A549 (cell line): ENCODE measurements around the gene CARD14. TPM values are rescaled to one million over a fixed set of nuclear protein-coding genes. Genes with fewer than 3 reads are reported as not detected.

Experiments used
- ATAC-seq, 2 experiments: fragments of 200-7000 bp in 1 of 2; fragments of >200 bp in 1 of 2; cut with Nextera tagmentation in 1 of 2; cut with Tn5 transposase in 1 of 2; 3 replicates each; pipeline versions ENCODE4 v1.8.0 to v1.9.1; 2018 to 2020; ENCODE audit warnings: mild to moderate bottlenecking in 1 of 2, moderate library complexity in 1 of 2
- CTCF ChIA-PET: fragments of 300-600 bp; sonication (Branson Sonifier 250); formaldehyde crosslinking; extraction: SDS; loops from one replicate; lab custom pipeline; 2021; ENCODE audit warnings: antibody characterized with exemption, inconsistent platforms; lab: Yijun Ruan, JAX
- POLR2A ChIA-PET: fragments of 350-600 bp; formaldehyde crosslinking; extraction: SDS; loops from one replicate; lab custom pipeline; 2021; ENCODE audit warnings: antibody characterized with exemption, inconsistent platforms; lab: Yijun Ruan, JAX
- DNase-seq, 2 experiments: peaks; one replicate each; pipeline versions ENCODE4 v3.0.0 to v3.0.0-alpha.2; 2011 to 2016; ENCODE audit warnings: low read depth in 1 of 2, low spot score in 1 of 2
- FAIRE-seq: peaks from 2 replicates; lab custom pipeline; 2011; peaks lifted over from hg19 to GRCh38; lab: Jason Lieb, UNC
- H3K27ac ChIP-seq, 2 experiments: fragments of >200 bp; sonication (Bioruptor Twin); formaldehyde crosslinking; 3 replicates each; pipeline ENCODE4 v1.5.1; 2016 to 2017
- H3K4me1 ChIP-seq: fragments of >200 bp; sonication (Bioruptor Twin); formaldehyde crosslinking; 3 replicates; pipeline ENCODE4 v1.6.1; 2016
- H3K4me2 ChIP-seq: fragments of >200 bp; sonication (Bioruptor Twin); formaldehyde crosslinking; 3 replicates; pipeline ENCODE4 v1.6.1; 2016
- H3K4me3 ChIP-seq: fragments of >200 bp; sonication (Bioruptor Twin); formaldehyde crosslinking; 3 replicates; pipeline ENCODE4 v1.5.1; 2016
- H3K9me3 ChIP-seq: fragments of >200 bp; sonication (Bioruptor Twin); formaldehyde crosslinking; 3 replicates; pipeline ENCODE4 v1.6.1; 2016
- BHLHE40 ChIP-seq: IDR thresholded peaks from 2 replicates; pipeline ENCODE4 v1.6.1; 2012; ENCODE audit warnings: low read depth, low read length, inconsistent platforms
- CEBPB ChIP-seq, 2 experiments: fragments of >200 bp in 1 of 2; sonication (Bioruptor Twin) in 1 of 2; formaldehyde crosslinking in 1 of 2; IDR thresholded peaks; 2 replicates each; pipeline ENCODE4 v1.6.1; 2012 to 2016
- EHF ChIP-seq: fragments of 250-450 bp; sonication (Bioruptor Pico); IDR thresholded peaks from 2 replicates; pipeline ENCODE4 v1.5.0; 2020; ENCODE audit warnings: mild to moderate bottlenecking
- EHMT2 ChIP-seq: fragments of 200-600 bp; sonication (generic); IDR thresholded peaks from 2 replicates; pipeline ENCODE4 v1.6.1; 2016; ENCODE audit warnings: antibody characterized with exemption, low read depth, mild to moderate bottlenecking, moderate library complexity
- EP300 ChIP-seq, 2 experiments: fragments of >200 bp; sonication (Bioruptor Twin); formaldehyde crosslinking; IDR thresholded peaks; 2 replicates in 1 of 2; 3 replicates in 1 of 2; pipeline ENCODE4 v1.6.1; 2016 to 2017
- ESRRA ChIP-seq: fragments of 150-350 bp; IDR thresholded peaks from 2 replicates; pipeline ENCODE4 v1.6.1; 2014; ENCODE audit warnings: mild to moderate bottlenecking, low read length, borderline replicate concordance
- HEYL ChIP-seq: fragments of 250-450 bp; sonication (Bioruptor Pico); IDR thresholded peaks from 2 replicates; pipeline ENCODE4 v1.8.0; 2021; ENCODE audit warnings: mild to moderate bottlenecking, moderate library complexity
- HOXA7 ChIP-seq: fragments of 250-450 bp; sonication (Bioruptor Pico); IDR thresholded peaks from 2 replicates; pipeline ENCODE4 v1.5.0; 2020; ENCODE audit warnings: mild to moderate bottlenecking, moderate library complexity
- HOXB13 ChIP-seq: fragments of 250-450 bp; sonication (Bioruptor Pico); IDR thresholded peaks from 2 replicates; pipeline ENCODE4 v1.5.0; 2020; ENCODE audit warnings: low read depth, mild to moderate bottlenecking, moderate library complexity
- JUNB ChIP-seq: fragments of >200 bp; sonication (Bioruptor Twin); formaldehyde crosslinking; IDR thresholded peaks from 2 replicates; pipeline ENCODE4 v1.6.1; 2016
- MAFK ChIP-seq: fragments of 450-650 bp; IDR thresholded peaks from 2 replicates; pipeline ENCODE4 v1.6.1; 2014; ENCODE audit not compliant: partially characterized antibody
- MYC ChIP-seq: IDR thresholded peaks from 2 replicates; pipeline ENCODE4 v1.6.1; 2012; ENCODE audit warnings: mild to moderate bottlenecking, inconsistent platforms, low read length, improper control_type of control experiment, borderline replicate concordance
- NFE2L2 ChIP-seq: fragments of 150-350 bp; conservative IDR thresholded peaks from 2 replicates; pipeline ENCODE4 v1.6.1; 2014; ENCODE audit warnings: low read length
- NR3C1 ChIP-seq: fragments of >200 bp; sonication (Bioruptor Twin); formaldehyde crosslinking; IDR thresholded peaks from 3 replicates; pipeline ENCODE4 v1.6.1; 2017
- PHF8 ChIP-seq: fragments of 200-600 bp; sonication (generic); IDR thresholded peaks from 2 replicates; pipeline ENCODE4 v1.6.1; 2016; ENCODE audit warnings: low read depth, mild to moderate bottlenecking, antibody characterized with exemption, moderate library complexity, borderline replicate concordance
- POLR2A ChIP-seq: IDR thresholded peaks from 2 replicates; pipeline ENCODE4 v1.6.1; 2012; ENCODE audit warnings: mild to moderate bottlenecking, low read length
- POLR2AphosphoS2 ChIP-seq: conservative IDR thresholded peaks from 2 replicates; pipeline ENCODE4 v1.6.1; 2012; ENCODE audit warnings: low read length, improper control_type of control experiment, inconsistent platforms
- RFX5 ChIP-seq: fragments of 450-650 bp; IDR thresholded peaks from 2 replicates; pipeline ENCODE4 v1.7.1; 2014; ENCODE audit warnings: antibody characterized with exemption, mild to moderate bottlenecking, moderate library complexity
- RNF2 ChIP-seq: fragments of 200-600 bp; sonication (generic); IDR thresholded peaks from 2 replicates; pipeline ENCODE4 v1.6.1; 2016; ENCODE audit warnings: low read depth, mild to moderate bottlenecking, antibody characterized with exemption, moderate library complexity, borderline replicate concordance
- SMC3 ChIP-seq: fragments of >200 bp; sonication (Bioruptor Twin); formaldehyde crosslinking; IDR thresholded peaks from 3 replicates; pipeline ENCODE4 v1.6.1; 2018; ENCODE audit warnings: inconsistent platforms
- SREBF2 ChIP-seq: fragments of 450-650 bp; IDR thresholded peaks from 2 replicates; pipeline ENCODE4 v1.6.1; 2014; ENCODE audit warnings: mild to moderate bottlenecking, moderate library complexity
- TP53 ChIP-seq: fragments of 250-450 bp; sonication (Bioruptor Pico); IDR thresholded peaks from 2 replicates; pipeline ENCODE4 v1.5.0; 2021; ENCODE audit warnings: mild to moderate bottlenecking, moderate library complexity
- ZFP36 ChIP-seq: fragments of 450-650 bp; IDR thresholded peaks from 2 replicates; pipeline ENCODE4 v1.6.1; 2014; ENCODE audit warnings: borderline replicate concordance; ENCODE audit not compliant: partially characterized antibody
- ZNF302 ChIP-seq: fragments of 250-450 bp; sonication (Bioruptor Pico); IDR thresholded peaks from 2 replicates; pipeline ENCODE4 v1.9.0; 2021; ENCODE audit warnings: inconsistent platforms, mild to moderate bottlenecking, moderate library complexity
- WGBS: methylation state at CpG from one replicate; pipeline ENCODE4 v1.1.6; 2017; ENCODE audit errors: missing lambda C conversion rate; 5-methylcytosine and 5-hydroxymethylcytosine counted together
- polyA plus RNA-seq, 4 experiments: library from polyadenylated mRNA; depleted of rRNA in 3 of 4; stranded (reverse); fragments of >200 nt; fragmentation: RNase III in 1 of 4; extraction: RNeasy Plus Mini Kit Qiagen cat#74134 plus additional on column Dnase treatment in 1 of 4; gene quantifications; 2 replicates in 3 of 4; 3 replicates in 1 of 4; pipeline ENCODE4 v1.2.3, GENCODE V29; 2011 to 2017
- TF ChIP-seq, protein P1 (sequence below): IDR thresholded peaks from 2 replicates; pipeline ENCODE4 v1.6.1; 2012
- TF ChIP-seq, protein P2 (sequence below): fragments of >200 bp; sonication (Bioruptor Twin); formaldehyde crosslinking; IDR thresholded peaks from 3 replicates; pipeline ENCODE4 v1.5.1; 2016
- TF ChIP-seq, protein P3 (sequence below): IDR thresholded peaks from 2 replicates; pipeline ENCODE4 v1.6.1; 2012; ENCODE audit warnings: low read depth, borderline replicate concordance
- TF ChIP-seq, protein P4 (sequence below): fragments of 450-650 bp; IDR thresholded peaks from 2 replicates; pipeline ENCODE4 v1.6.1; 2014; ENCODE audit warnings: antibody characterized with exemption

Gene CARD14
- polyA plus RNA-seq, 2 of the 4 experiments (the other 2 are of a cell fraction): 0.17 to 0.18 TPM

DNA sequence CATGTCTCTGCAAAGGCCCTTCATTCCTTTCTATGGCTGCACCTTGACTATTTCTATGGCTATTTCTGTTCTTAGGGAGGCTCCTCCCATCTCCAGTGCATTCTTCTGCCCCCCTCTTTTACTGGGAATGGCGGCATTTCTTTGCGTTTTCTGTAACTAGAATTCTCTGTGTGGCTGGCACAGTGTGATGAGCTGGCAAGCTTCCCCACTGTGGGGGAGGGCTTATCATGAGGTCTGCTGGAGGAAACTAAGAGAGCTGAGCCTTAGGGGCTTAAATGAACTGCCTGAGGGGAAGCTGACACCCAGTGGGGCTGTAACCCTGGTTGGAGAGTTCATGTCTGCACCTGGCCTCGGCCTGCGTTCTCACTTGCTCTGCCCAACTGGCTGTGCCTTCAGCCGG is 1.5 kb upstream of the CARD14 start:
- ATAC-seq: no peak
- ChIA-PET CTCF (interaction anchor here (0.8 to 1.6 kb wide), 3 partner anchors 27 to 163 kb away, joined by 3 to 4 read pairs (median 3); no protein-coding TSS in a partner anchor), POLR2A (interaction anchor here (0.6 kb wide), 1 partner anchor 29 kb away, joined by 4 read pairs; no protein-coding TSS in a partner anchor)

DNA sequence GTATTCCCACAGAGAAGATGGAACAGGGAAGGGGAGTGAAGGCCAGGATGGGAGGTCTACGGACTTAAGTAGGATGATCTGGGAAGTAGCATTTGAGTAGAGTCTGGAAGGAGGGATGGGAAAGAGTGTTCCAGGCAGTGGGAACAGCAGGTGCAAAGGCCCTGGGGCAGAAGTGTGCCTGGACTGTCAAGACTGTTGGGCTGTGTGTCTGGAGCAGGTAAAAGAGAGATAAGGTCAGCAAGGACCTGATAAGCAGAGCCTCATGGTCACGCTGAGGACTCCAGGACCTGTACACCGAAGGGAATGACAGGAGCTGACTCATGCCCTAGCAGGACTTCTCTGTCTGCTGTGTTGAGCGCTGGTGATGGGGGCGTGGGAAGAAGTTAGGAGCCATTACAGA is 723 bp upstream of the CARD14 start:
- Histone ChIP-seq H3K27ac (no peak overlapping the region), H3K4me2 (no peak overlapping the region), H3K9me3 (no peaks in the 10 kb centered on the region), H3K4me1 (no peaks in the 10 kb centered on the region), H3K4me3 (no peak overlapping the region)
- 67% methylated on average over 5 of the region's 5 CpGs for WGBS
- FAIRE-seq (no peak), DNase-seq (no peak), ATAC-seq (no peak)
- TF ChIP-seq SREBF2: no peak
- no peak for TF ChIP-seq MYC
- TF ChIP-seq EP300 (IDR thresholded peaks at IDR 0.05): no peak
- no peak for TF ChIP-seq HOXA7 (CRISPR knock-in tag)
- TF ChIP-seq JUNB: no peak
- TF ChIP-seq, protein P1, sequence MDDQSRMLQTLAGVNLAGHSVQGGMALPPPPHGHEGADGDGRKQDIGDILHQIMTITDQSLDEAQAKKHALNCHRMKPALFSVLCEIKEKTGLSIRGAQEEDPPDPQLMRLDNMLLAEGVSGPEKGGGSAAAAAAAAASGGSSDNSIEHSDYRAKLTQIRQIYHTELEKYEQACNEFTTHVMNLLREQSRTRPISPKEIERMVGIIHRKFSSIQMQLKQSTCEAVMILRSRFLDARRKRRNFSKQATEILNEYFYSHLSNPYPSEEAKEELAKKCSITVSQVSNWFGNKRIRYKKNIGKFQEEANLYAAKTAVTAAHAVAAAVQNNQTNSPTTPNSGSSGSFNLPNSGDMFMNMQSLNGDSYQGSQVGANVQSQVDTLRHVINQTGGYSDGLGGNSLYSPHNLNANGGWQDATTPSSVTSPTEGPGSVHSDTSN: no peak
- no peak for TF ChIP-seq ESRRA
- no peak for TF ChIP-seq POLR2A
- no peak for TF ChIP-seq SMC3
- no peak for TF ChIP-seq EHF (CRISPR knock-in tag)
- no peak for TF ChIP-seq RNF2
- TF ChIP-seq NFE2L2: no peak
- no peak for TF ChIP-seq POLR2AphosphoS2
- no peak for TF ChIP-seq BHLHE40
- TF ChIP-seq RFX5: no peak
- ChIA-PET CTCF (interaction anchor here (0.8 to 1.6 kb wide), 3 partner anchors 26 to 164 kb away, joined by 3 to 4 read pairs (median 3); no protein-coding TSS in a partner anchor), POLR2A (interaction anchor here (0.6 kb wide), 1 partner anchor 28 kb away, joined by 4 read pairs; no protein-coding TSS in a partner anchor)

More for the DNA sequence above, 1.5 kb upstream of the CARD14 start:
- FAIRE-seq (no peak), DNase-seq (no peak)
- WGBS: 80% methylated on average over 5 of the region's 5 CpGs
- Histone ChIP-seq H3K9me3 (no peaks in the 10 kb centered on the region), H3K4me3 (no peak overlapping the region), H3K27ac (no peak overlapping the region), H3K4me1 (no peaks in the 10 kb centered on the region)
- TF ChIP-seq HOXA7 (CRISPR knock-in tag) (no peak), PHF8 (no peak), MAFK (no peak), EHF (CRISPR knock-in tag) (no peak), HOXB13 (CRISPR knock-in tag) (no peak), HEYL (CRISPR knock-in tag) (no peak), BHLHE40 (no peak), NR3C1 (no peak)
- TF ChIP-seq, protein P2, sequence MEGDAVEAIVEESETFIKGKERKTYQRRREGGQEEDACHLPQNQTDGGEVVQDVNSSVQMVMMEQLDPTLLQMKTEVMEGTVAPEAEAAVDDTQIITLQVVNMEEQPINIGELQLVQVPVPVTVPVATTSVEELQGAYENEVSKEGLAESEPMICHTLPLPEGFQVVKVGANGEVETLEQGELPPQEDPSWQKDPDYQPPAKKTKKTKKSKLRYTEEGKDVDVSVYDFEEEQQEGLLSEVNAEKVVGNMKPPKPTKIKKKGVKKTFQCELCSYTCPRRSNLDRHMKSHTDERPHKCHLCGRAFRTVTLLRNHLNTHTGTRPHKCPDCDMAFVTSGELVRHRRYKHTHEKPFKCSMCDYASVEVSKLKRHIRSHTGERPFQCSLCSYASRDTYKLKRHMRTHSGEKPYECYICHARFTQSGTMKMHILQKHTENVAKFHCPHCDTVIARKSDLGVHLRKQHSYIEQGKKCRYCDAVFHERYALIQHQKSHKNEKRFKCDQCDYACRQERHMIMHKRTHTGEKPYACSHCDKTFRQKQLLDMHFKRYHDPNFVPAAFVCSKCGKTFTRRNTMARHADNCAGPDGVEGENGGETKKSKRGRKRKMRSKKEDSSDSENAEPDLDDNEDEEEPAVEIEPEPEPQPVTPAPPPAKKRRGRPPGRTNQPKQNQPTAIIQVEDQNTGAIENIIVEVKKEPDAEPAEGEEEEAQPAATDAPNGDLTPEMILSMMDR: no peak
- TF ChIP-seq, protein P1: no peak
- TF ChIP-seq, all 56 proteins: peak for 0
- H3K4me2 ChIP-seq: no peak overlapping the region

DNA sequence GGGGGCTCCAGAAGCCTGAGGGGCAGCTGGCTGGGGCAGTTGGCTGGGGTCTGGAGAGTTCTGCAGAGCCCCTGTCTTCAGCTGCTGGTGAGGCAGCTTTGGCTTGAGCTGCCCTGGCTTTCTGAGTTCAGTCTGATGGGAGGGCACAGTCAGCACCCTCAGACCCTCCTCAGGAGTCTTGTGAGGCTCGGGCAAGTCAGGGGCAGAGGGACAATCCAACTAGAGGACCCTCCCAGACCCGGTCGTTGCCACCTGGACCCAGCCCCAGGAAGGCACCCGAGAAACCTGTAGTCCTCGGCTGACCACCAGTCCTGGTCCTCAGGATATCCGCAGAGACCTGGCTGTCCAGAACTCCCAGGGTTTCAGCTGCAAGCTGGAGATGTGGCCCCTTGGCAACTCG is 1.9 kb downstream of the CARD14 start:
- no peak for DNase-seq
- Histone ChIP-seq H3K4me2 (no peak overlapping the region), H3K9me3 (no peaks in the 10 kb centered on the region), H3K27ac (no peak overlapping the region), H3K4me1 (peaks cover 11% of the 10 kb centered on the region), H3K4me3 (no peak overlapping the region)
- FAIRE-seq: no peak
- 58% methylated on average over 7 of the region's 7 CpGs for WGBS
- no peak for ATAC-seq
- ChIA-PET CTCF (interaction anchor here (0.8 to 2.1 kb wide), 4 partner anchors 12 to 89 kb away, joined by 3 to 6 read pairs (median 4); no protein-coding TSS in a partner anchor), POLR2A (no interaction called here)
- no peak for TF ChIP-seq CEBPB (IDR thresholded peaks at IDR 0.05)
- TF ChIP-seq, protein P3, sequence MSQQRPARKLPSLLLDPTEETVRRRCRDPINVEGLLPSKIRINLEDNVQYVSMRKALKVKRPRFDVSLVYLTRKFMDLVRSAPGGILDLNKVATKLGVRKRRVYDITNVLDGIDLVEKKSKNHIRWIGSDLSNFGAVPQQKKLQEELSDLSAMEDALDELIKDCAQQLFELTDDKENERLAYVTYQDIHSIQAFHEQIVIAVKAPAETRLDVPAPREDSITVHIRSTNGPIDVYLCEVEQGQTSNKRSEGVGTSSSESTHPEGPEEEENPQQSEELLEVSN: no peak
- TF ChIP-seq BHLHE40: no peak
- no peak for TF ChIP-seq ZFP36
- TF ChIP-seq, protein P4, sequence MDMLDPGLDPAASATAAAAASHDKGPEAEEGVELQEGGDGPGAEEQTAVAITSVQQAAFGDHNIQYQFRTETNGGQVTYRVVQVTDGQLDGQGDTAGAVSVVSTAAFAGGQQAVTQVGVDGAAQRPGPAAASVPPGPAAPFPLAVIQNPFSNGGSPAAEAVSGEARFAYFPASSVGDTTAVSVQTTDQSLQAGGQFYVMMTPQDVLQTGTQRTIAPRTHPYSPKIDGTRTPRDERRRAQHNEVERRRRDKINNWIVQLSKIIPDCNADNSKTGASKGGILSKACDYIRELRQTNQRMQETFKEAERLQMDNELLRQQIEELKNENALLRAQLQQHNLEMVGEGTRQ: no peak
- TF ChIP-seq, protein P1: no peak
- no peak for TF ChIP-seq TP53 (CRISPR knock-in tag)
- TF ChIP-seq PHF8: no peak
- TF ChIP-seq RFX5: no peak
- TF ChIP-seq MAFK: no peak
- TF ChIP-seq EHMT2: no peak
- no peak for TF ChIP-seq ZNF302 (CRISPR knock-in tag)
- TF ChIP-seq HOXA7 (CRISPR knock-in tag): no peak
